ENCODE data around the gene COL25A1.

COL25A1 gene

DNA sequence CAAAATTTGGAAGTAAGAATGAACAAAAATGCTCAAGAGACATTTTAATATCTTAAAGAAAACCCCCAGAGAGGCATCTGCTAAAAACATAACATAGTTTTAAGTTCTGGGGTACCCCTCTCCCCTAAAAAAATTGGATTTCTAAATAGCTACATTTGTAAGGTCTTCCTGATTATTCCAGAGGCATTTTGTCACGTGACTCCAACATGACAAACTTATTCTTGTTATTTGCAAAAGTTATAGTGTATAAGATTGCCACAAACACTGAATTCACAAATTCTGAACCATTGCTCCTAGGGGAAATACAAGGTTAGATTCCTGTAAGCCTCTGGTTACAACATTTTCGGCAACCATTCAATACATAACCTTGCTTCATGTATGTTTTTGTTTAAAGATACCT is 73.4 kb downstream of the COL25A1 start:
- no peak for DNase-seq (ENCODE audit: low read depth, low spot score)
- no peak for TF ChIP-seq CTCF (IDR thresholded peaks at IDR 0.05; ENCODE audit: insufficient read depth, low read length, missing control alignments)
- CTCF ChIA-PET: no interaction called here
- H3K4me3 ChIP-seq (ENCODE audit: low read depth, low read length): no peak overlapping the region
- POLR2A ChIA-PET: no interaction called here

- ChIA-PET CTCF (no interaction called here), POLR2A (no interaction called here)
- H3K4me3 ChIP-seq (ENCODE audit: low read depth, low read length): no peak overlapping the region
- no peak for DNase-seq (ENCODE audit: low read depth, low spot score)
- TF ChIP-seq CTCF (IDR thresholded peaks at IDR 0.05; ENCODE audit: insufficient read depth, low read length, missing control alignments): no peak
Measured at GRCh38 chr4:109218288-109218687, 84.2 kb downstream of the COL25A1 start.

DNA sequence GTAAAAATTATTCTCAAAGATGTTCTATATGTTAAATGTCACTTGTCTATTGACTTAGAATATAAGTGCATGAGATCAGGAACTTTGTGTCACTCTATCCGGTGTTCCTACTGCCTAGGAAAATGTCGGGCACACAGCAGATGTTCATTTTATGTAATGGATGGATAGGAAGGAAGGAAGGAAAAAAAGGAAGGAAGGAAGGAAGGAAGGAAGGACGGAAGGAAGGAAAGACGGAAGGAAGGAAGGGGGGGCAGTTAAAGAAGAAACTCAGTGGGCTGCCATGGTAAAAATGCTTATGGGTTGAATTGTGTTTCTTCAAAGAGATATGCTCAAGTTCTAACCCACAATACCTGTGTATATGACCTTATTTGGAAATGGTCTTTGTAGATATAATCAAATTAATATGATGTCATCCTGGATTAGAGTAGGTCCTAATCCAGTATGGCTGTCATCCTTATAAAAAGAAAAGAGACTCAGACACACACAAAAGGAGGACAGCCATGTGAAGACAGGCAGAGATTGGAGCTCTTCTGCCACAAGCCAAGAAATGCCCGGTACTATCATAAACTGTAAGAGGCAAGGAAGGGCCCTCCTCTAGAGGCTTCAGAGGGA is 86.3 kb downstream of the COL25A1 start:
- DNase-seq (ENCODE audit: low read depth, low spot score): no peak
- ChIA-PET CTCF (interaction anchor here (1.1 kb wide), 1 partner anchor 100 kb away, joined by 5 read pairs; no protein-coding TSS in a partner anchor), POLR2A (no interaction called here)
- no peak overlapping the region for H3K4me3 ChIP-seq (ENCODE audit: low read depth, low read length)
- no peak for TF ChIP-seq CTCF (IDR thresholded peaks at IDR 0.05; ENCODE audit: insufficient read depth, low read length, missing control alignments)

- ChIA-PET CTCF (no interaction called here), POLR2A (no interaction called here)
- H3K4me3 ChIP-seq (ENCODE audit: low read depth, low read length): no peak overlapping the region
- no peak for DNase-seq (ENCODE audit: low read depth, low spot score)
- no peak for TF ChIP-seq CTCF (IDR thresholded peaks at IDR 0.05; ENCODE audit: insufficient read depth, low read length, missing control alignments)
Measured at GRCh38 chr4:109215506-109215905, 87.0 kb downstream of the COL25A1 start.

DNA sequence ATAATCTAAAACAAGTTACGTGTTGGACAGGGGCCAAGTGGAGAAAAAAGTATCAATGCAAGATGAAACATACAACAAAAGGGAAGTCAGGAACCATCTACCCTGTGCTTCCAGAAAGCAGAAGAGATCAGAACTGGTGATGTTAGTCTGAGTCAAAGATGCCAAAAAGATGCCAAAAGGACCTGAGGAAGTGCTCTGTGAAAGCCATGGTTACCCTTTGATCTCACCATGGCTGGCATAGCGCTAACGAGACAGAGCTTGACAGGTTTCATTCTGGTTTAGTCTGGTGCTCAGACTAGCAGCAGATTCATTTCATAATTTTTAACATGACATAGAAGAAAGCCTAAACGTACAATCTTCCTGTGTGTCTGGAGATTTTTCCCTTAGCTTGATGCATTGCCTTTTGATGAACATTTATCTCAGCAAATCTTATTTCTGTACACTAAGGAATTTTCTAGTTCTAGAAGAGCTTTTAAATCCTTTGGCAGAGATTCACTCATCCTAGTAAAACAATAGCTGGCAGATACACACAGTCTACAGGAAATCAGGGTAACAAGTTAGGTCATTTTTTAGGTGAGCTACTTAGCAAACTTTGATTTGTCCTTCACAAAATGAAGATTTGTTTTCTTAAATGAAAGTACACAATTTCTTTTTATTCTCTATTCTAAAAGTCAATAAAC is 87.7 kb downstream of the COL25A1 start:
- CTCF ChIA-PET: no interaction called here
- no peak for TF ChIP-seq CTCF (IDR thresholded peaks at IDR 0.05; ENCODE audit: insufficient read depth, low read length, missing control alignments)
- H3K4me3 ChIP-seq (ENCODE audit: low read depth, low read length): no peak overlapping the region
- POLR2A ChIA-PET: no interaction called here
- no peak for DNase-seq (ENCODE audit: low read depth, low spot score)

DNA sequence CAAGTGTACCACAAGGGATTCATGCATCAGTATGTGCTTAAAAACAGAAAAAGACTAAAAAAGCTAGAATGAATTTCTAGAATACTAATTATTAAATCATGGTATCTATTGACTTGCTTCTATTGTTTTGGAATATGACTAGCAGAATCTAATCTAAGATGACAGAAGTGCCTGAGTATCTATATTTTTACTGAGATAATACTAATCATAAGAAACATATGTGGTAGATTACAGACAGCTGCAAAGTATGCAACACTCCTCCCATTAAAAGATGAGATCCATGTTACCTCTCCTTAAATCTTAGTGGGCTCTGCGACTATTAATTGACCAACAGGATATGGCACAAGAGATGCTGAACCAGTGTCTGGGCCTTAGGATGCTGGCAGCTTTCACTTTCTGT is 89.4 kb downstream of the COL25A1 start:
- no peak for TF ChIP-seq CTCF (IDR thresholded peaks at IDR 0.05; ENCODE audit: insufficient read depth, low read length, missing control alignments)
- no peak overlapping the region for H3K4me3 ChIP-seq (ENCODE audit: low read depth, low read length)
- DNase-seq (ENCODE audit: low read depth, low spot score): no peak
- ChIA-PET POLR2A (no interaction called here), CTCF (no interaction called here)
